BLaER1 (cell line): Measurements from ENCODE around the gene SLC25A44.
"Not testable (repeated sequence)": the region's sequence is repeated elsewhere in the genome, so short reads cannot be mapped to it uniquely, and the experiment has no call there.

Source experiments
- H3K27ac ChIP-seq: shearing (Covaris generic); formaldehyde crosslinking; 2 replicates; pipeline ENCODE4 v1.8.1; 2022
- H3K27me3 ChIP-seq: shearing (Covaris generic); formaldehyde crosslinking; 2 replicates; pipeline ENCODE4 v1.8.1; 2022
- H3K36me3 ChIP-seq: shearing (Covaris generic); formaldehyde crosslinking; 2 replicates; pipeline ENCODE4 v1.8.1; 2022
- H3K4me1 ChIP-seq: shearing (Covaris generic); formaldehyde crosslinking; 2 replicates; pipeline ENCODE4 v1.8.1; 2022
- H3K4me2 ChIP-seq: shearing (Covaris generic); formaldehyde crosslinking; 2 replicates; pipeline ENCODE4 v1.8.1; 2022
- H3K4me3 ChIP-seq: shearing (Covaris generic); formaldehyde crosslinking; 2 replicates; pipeline ENCODE4 v1.8.1; 2022
- H3K9ac ChIP-seq: shearing (Covaris generic); formaldehyde crosslinking; 2 replicates; pipeline ENCODE4 v1.8.1; 2022
- H3K9me3 ChIP-seq: shearing (Covaris generic); formaldehyde crosslinking; 2 replicates; pipeline ENCODE4 v1.8.1; 2022
- H4K20me1 ChIP-seq: shearing (Covaris generic); formaldehyde crosslinking; 2 replicates; pipeline ENCODE4 v1.8.1; 2022
- Cebpa-rat ChIP-seq: shearing (Covaris generic); IDR thresholded peaks from 2 replicates; pipeline ENCODE4 v1.8.1; 2022

The SLC25A44 gene

DNA sequence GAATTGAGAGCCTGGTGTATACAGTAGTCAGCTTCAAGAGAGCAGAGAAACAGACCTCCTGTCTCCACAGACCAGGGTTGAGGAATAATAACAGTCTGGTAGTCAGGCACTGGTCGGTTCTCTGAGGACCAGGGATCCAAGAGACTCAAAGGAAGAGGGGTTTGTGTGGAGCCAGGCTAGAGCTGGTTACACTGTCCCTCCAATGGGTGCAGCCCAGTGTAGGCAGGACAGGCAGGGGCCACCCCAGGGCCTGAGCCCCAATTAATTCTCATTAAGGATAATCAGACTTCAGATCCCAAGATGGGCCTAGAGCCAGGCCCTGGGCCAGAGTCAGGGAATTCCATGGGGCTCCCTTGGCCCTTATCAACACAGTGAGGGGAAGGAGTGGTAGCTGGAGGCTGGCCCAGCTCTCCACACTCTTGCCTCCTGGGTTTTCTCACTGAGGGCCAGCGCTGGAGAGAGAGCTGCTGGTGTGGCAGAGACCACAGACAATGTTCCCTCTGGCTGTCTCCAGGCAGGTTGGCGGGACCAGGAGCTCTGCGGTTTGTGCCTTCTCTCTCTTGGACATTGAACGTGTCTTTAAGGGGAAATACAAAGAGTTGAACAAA lies 31.4 kb upstream of the SLC25A44 start:
- Histone ChIP-seq H3K4me3 (no peak overlapping the region), H3K27ac (no peak overlapping the region), H3K36me3 (peaks cover 21% of the 10 kb centered on the region; the same call in 1 of the 2 replicates), H3K9me3 (peaks cover 13% of the 10 kb centered on the region; the same call in 1 of the 2 replicates), H3K4me2 (no peak overlapping the region), H4K20me1 (no peaks in the 10 kb centered on the region), H3K27me3 (0 out of 2 replicates have a peak, but pooled peaks cover 5% of the 10 kb centered on the region), H3K4me1 (peaks cover 31% of the 10 kb centered on the region), H3K9ac (no peak overlapping the region)
- no peak for TF ChIP-seq Cebpa-rat

DNA sequence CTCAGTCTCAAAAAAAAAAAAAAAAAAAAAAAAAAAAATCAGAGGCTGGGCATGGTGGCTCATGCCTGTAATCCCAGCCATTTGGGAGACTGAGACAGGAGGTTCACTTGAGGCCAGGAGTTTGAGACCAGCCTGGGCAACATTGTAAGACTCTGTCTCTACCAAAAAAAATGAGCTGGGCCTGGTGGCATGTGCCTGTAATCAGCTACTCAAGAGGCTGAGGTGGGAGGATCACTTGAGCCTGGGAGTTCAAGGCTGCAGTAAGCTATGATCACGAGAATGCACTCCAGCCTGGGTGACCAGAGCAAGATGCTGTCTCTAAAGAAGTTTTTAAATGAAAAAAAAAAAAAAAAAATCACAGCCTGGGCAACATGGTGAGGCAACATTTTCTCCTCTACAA lies 30.2 kb upstream of the SLC25A44 start:
- Histone ChIP-seq H3K36me3 (peaks cover 21% of the 10 kb centered on the region; the same call in 1 of the 2 replicates), H3K4me1 (peaks cover 19% of the 10 kb centered on the region), H3K4me3 (no peak overlapping the region), H3K9ac (no peak overlapping the region), H4K20me1 (no peaks in the 10 kb centered on the region), H3K27me3 (0 out of 2 replicates have a peak, but pooled peaks cover 5% of the 10 kb centered on the region), H3K4me2 (no peak overlapping the region), H3K9me3 (peaks cover 13% of the 10 kb centered on the region; the same call in 1 of the 2 replicates), H3K27ac (no peak overlapping the region)
- no peak for TF ChIP-seq Cebpa-rat

DNA sequence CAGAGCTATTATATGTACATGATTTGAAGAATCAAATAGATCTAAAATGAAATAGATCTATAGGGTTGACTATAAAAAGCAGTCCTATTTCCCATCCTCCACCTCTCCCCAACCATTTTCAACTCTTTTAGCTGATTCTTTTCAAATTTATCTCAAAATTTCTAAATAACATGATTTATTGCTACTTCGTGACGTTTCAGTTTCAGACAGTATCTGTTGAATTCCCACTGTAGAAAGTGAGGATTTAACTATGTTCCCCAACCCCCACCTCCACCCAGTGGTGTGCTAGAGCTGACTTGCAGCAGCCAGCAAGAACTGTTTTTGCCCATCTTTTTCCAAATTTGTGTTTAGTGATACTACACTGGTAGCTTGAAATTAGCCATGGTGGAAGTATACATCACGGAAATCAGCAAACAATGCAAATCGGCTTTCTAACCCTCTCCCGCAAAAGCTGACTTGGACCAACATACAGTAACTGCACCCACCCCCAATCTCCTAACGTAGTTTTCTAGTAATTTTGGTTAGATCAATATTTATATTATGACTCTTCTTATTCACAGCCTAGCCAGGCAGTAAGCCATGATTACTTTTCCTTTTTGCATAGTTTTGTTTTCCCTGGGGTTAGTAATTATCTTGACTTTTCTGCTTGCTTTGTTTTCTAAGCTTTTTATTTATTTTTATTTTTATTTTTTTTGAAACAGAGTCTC lies 29.6 kb upstream of the SLC25A44 start:
- Histone ChIP-seq H3K27me3 (0 out of 2 replicates have a peak, but pooled peaks cover 5% of the 10 kb centered on the region), H3K4me3 (no peak overlapping the region), H3K9me3 (peaks cover 13% of the 10 kb centered on the region; the same call in 1 of the 2 replicates), H3K9ac (no peak overlapping the region), H3K4me2 (no peak overlapping the region), H3K4me1 (peaks cover 17% of the 10 kb centered on the region), H3K27ac (no peak overlapping the region), H3K36me3 (peaks cover 21% of the 10 kb centered on the region; the same call in 1 of the 2 replicates), H4K20me1 (no peaks in the 10 kb centered on the region)
- TF ChIP-seq Cebpa-rat, result no peak

DNA sequence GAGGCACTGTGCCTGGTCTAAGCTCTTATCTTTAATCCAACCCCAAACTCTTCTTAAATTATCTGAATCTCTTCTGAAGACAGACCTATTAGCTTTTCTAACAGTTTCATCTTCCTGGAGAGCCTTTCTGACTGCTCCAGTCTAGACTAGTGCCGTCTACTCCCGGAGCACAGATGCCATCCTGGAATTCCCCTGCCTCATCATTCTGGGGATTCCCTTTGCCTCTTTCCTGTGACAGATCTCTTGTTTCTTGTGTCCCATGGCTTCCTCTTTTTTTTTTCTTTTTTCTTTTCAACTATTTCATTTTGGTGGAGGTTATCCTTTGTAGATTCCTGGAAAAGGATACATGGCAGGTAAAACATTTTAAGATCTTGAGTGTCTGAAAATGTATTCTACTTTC lies 28.8 kb upstream of the SLC25A44 start:
- Histone ChIP-seq H3K27me3 (0 out of 2 replicates have a peak, but pooled peaks cover 5% of the 10 kb centered on the region), H3K4me1 (peaks cover 14% of the 10 kb centered on the region), H3K9ac (no peak overlapping the region), H3K4me2 (no peak overlapping the region), H4K20me1 (no peaks in the 10 kb centered on the region), H3K36me3 (peaks cover 21% of the 10 kb centered on the region; the same call in 1 of the 2 replicates), H3K9me3 (peaks cover 13% of the 10 kb centered on the region; the same call in 1 of the 2 replicates), H3K4me3 (no peak overlapping the region), H3K27ac (no peak overlapping the region)
- no peak for TF ChIP-seq Cebpa-rat

DNA sequence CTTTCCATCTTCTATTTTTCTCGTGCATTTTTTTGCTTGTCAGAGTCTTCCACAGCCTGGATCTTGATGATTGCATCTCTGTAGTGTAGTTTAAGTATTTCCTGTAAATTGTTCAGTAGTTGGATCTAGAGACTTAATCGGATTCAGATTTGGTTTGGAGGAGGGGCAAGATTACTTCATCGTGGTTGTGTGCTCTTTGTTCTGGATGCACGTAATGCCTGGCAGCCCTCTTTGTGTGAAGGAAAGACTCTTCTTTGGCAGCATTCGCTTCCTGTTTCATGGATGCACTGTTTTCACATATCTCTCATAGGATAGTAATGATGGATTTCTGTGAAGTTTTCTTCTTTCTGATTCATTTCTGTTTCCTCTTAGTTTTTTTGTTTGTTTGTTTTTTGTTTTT lies 26.4 kb upstream of the SLC25A44 start:
- peaks cover 22% of the 10 kb centered on the region; the same call in 1 of the 2 replicates for H3K36me3 ChIP-seq
- H3K9me3 ChIP-seq, result peaks cover 13% of the 10 kb centered on the region; the same call in 1 of the 2 replicates
- no peak overlapping the region for H3K4me2 ChIP-seq
- H3K27me3 ChIP-seq, result no peaks in the 10 kb centered on the region
- no peak overlapping the region for H3K9ac ChIP-seq
- H3K4me3 ChIP-seq, result no peak overlapping the region
- H3K27ac ChIP-seq, result no peak overlapping the region
- H4K20me1 ChIP-seq, result no peaks in the 10 kb centered on the region
- no peak for TF ChIP-seq Cebpa-rat
- no peaks in the 10 kb centered on the region for H3K4me1 ChIP-seq

DNA sequence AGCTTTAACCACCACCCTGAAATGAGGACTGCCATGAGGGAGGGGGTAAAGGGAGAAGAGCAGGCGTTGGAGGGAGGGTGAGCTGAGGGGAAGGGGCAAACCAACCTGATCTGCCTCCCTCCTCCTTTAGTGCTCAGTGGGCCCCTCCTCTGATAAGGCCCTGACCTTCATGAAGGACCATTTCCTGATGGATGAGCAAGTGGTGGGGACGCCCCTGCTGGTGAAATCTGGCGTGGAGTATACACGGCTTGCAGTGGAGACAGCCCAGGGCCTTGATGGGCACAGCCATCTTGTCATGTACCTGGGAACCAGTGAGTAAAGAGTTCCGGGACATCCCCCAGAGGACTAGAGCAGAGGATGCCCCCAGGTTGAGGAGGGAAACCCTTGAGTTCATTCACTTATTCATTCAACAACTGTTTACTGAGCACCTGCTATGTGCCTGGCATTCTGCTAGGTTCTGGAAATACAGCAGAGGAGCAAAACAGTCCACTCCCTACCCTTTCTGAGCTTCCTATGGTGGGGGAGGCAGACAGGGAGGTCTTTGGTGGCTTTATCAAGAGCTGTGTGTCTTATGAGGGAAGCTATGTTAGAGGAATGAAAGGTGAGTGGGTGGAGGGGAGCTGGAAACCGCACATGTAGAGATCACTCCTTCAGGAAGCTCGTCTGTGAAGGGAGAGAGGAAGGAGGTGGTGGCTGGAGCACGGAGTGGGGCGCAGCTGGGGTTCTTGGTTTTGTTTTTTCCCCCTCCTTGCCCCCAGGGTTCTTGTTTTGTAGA lies 21.0 kb upstream of the SLC25A44 start:
- Histone ChIP-seq H3K4me1 (peaks cover 6% of the 10 kb centered on the region), H3K4me2 (peak overlapping the region; percentile 13), H3K4me3 (no peak overlapping the region), H3K9me3 (no peaks in the 10 kb centered on the region), H3K9ac (no peak overlapping the region), H4K20me1 (no peaks in the 10 kb centered on the region), H3K27ac (no peak overlapping the region), H3K36me3 (peaks cover 43% of the 10 kb centered on the region; the same call in 1 of the 2 replicates), H3K27me3 (no peaks in the 10 kb centered on the region)
- no peak for TF ChIP-seq Cebpa-rat

DNA sequence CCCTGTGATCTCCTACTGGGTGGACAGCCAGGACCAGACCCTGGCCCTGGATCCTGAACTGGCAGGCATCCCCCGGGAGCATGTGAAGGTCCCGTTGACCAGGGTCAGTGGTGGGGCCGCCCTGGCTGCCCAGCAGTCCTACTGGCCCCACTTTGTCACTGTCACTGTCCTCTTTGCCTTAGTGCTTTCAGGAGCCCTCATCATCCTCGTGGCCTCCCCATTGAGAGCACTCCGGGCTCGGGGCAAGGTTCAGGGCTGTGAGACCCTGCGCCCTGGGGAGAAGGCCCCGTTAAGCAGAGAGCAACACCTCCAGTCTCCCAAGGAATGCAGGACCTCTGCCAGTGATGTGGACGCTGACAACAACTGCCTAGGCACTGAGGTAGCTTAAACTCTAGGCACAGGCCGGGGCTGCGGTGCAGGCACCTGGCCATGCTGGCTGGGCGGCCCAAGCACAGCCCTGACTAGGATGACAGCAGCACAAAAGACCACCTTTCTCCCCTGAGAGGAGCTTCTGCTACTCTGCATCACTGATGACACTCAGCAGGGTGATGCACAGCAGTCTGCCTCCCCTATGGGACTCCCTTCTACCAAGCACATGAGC lies 17.2 kb upstream of the SLC25A44 start:
- Histone ChIP-seq H3K9me3 (no peaks in the 10 kb centered on the region), H3K36me3 (peaks cover 43% of the 10 kb centered on the region; the same call in 1 of the 2 replicates), H3K4me2 (no peak overlapping the region), H3K9ac (no peak overlapping the region), H4K20me1 (no peaks in the 10 kb centered on the region), H3K4me1 (peaks cover 6% of the 10 kb centered on the region), H3K27me3 (no peaks in the 10 kb centered on the region), H3K27ac (no peak overlapping the region), H3K4me3 (no peak overlapping the region)
- no peak for TF ChIP-seq Cebpa-rat

DNA sequence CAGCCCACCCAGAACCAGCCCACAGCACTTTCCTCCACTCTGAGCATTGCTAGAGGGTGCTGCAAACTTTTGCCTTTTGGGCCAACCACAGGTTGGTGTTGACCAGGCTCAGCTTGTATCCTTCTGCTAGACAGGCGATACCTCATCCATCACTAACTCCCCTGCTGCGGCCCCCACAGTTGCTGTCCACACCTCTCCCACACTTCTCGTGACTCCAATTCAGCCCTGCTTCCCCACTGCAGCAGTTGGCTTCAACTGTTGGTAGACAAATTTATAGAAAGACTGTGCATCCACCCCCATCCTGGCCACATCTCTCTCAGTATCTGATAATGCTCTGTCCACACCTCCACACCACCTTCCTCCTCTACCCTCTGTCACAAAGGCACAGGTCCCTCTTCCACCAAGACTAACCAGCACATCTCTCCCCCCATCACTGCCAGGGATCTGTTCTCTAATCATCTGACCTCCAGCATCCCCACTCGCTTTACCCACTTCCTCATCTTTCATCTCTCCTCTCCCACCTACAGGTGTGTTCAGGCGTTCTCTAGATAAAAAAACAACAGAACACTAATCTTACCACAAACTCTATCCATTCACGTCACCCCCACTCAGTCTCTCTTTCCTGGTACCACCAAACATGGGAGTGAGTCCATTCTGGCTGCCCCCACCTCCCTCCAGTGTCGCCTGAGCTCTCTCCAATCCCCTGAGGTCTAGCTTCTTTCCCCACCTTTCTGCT lies 15.8 kb upstream of the SLC25A44 start:
- TF ChIP-seq Cebpa-rat, result no peak
- H3K27me3 ChIP-seq, result no peaks in the 10 kb centered on the region
- H3K9me3 ChIP-seq, result no peaks in the 10 kb centered on the region
- no peak overlapping the region for H3K9ac ChIP-seq
- peaks cover 11% of the 10 kb centered on the region for H3K4me1 ChIP-seq
- H3K27ac ChIP-seq, result no peak overlapping the region
- no peak overlapping the region for H3K4me3 ChIP-seq
- H4K20me1 ChIP-seq, result no peaks in the 10 kb centered on the region
- H3K4me2 ChIP-seq, result no peak overlapping the region
- peaks cover 36% of the 10 kb centered on the region; the same call in 1 of the 2 replicates for H3K36me3 ChIP-seq

DNA sequence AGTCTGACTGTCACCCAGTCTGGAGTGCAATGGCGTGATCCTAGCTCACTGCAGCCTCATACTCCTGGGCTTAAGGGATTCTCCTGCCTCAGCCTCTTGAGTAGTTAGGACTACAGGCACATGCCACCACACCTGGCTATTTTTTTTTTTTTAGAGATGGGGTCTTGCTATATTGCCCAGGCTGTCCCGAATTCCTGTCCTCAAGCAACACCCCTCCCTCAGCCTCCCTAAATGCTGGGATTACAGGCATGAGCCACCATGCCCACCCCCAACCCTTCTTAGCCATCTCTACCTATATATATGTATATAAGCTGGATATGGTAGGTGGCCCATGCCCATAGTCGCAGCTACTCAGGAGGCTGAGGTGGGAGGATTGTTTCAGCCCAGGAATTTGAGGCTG lies 13.4 kb upstream of the SLC25A44 start:
- Histone ChIP-seq H3K4me1 (peaks cover 7% of the 10 kb centered on the region; the same call in 1 of the 2 replicates), H3K27ac (no peak overlapping the region), H3K9ac (no peak overlapping the region), H3K9me3 (no peaks in the 10 kb centered on the region), H3K4me3 (no peak overlapping the region), H3K27me3 (no peaks in the 10 kb centered on the region), H3K4me2 (no peak overlapping the region), H3K36me3 (peaks cover 20% of the 10 kb centered on the region; the same call in 1 of the 2 replicates), H4K20me1 (no peaks in the 10 kb centered on the region)
- TF ChIP-seq Cebpa-rat, result no peak

DNA sequence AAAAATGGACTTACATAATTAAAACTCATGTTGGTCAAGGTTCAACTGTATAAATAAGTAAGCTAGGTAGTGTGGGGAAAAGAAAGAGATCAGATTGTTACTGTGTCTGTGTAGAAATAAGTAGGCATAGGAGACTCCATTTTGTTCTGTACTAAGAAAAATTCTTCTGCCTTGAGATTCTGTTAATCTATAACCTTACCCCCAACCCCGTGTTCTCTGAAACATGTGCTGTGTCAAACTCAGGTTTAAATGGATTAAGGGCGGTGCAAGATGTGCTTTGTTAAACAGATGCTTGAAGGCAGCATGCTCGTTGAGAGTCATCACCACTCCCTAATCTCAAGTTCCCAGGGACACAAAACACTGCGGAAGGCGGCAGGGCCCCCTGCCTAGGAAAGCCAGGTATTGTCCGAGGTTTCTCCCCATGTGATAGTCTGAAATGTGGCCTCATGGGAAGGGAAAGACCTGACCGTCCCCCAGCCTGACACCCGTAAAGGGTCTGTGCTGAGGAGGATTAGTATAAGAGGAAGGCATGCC lies 12.4 kb upstream of the SLC25A44 start:
- H3K4me2 ChIP-seq, H3K4me1 ChIP-seq, H3K27ac ChIP-seq, H3K9me3 ChIP-seq, H3K27me3 ChIP-seq, H3K9ac ChIP-seq, H3K4me3 ChIP-seq, H4K20me1 ChIP-seq, H3K36me3 ChIP-seq: not testable (repeated sequence)

DNA sequence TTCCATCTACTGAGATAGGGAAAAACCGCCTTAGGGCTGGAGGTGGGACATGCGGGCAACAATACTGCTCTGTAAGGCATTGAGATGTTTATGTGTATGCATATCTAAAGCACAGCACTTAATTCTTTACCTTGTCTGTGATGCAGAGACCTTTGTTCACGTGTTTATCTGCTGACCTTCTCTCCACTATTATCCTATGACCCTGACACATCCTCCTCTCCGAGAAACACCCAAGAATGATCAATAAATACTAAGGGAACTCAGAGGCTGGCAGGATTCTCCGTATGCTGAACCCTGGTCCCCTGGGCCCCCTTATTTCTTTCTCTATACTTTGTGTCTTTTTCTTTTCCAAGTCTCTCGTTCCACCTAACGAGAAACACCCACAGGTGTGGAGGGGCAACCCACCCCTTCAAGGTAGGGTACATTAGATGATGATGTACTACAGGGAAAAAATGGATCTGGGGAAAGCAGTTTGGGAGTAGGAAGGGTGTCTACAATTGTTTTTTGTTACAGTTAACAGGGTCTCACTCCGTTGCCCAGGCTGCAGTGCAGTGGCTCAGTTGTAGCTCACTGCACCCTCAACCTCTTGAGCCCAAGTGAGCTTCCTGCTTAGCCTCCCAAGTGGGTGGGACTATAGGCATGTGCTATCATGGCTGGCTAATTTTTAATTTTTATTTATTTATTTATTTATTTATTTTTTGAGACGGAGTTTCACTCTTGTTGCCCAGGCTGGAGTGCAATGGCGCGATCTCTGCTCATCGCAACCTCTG lies 11.7 kb upstream of the SLC25A44 start:
- H3K9ac ChIP-seq, H3K27ac ChIP-seq, H3K27me3 ChIP-seq, H3K36me3 ChIP-seq, H3K4me3 ChIP-seq, H3K4me1 ChIP-seq, H4K20me1 ChIP-seq: not testable (repeated sequence)
- H3K9me3 ChIP-seq, result peaks cover 12% of the 10 kb centered on the region
- H3K4me2 ChIP-seq, result peak overlapping the region; percentile 36; the same call in 1 of the 2 replicates
